ENCODE results near the gene HCRTR1. TPM values are rescaled to one million over a fixed set of nuclear protein-coding genes. Genes with fewer than 3 reads are reported as not detected.

The HCRTR1 gene
- total and polyA plus RNA-seq, 2 of the 8 experiments (the other 6 are each of a cell fraction or from before 2014, with no cell fraction given) = 0.35 to 0.39 TPM

- H4K5ac ChIP-seq (ENCODE audit: insufficient read length, low read depth, low read length) = no peak overlapping the region
- no peak overlapping the region for H2BK12ac ChIP-seq (ENCODE audit: low read depth, low read length)
- H3K4me1 ChIP-seq (replicated peaks in 1 of 4; ENCODE audit: control insufficient read depth in 3 of 4, insufficient read depth in 4 of 4, low read length in 3 of 4) = peaks cover 3 to 17% (median 5%) of the 10 kb centered on the region in 4 experiments
- no peak overlapping the region for H3K56ac ChIP-seq (replicated peaks; ENCODE audit: insufficient read length, low read depth, low read length)
- no peak overlapping the region for H4K8ac ChIP-seq (ENCODE audit: extremely low read depth, insufficient read depth, low read length)
- no peak overlapping the region for H2BK20ac ChIP-seq (ENCODE audit: low read length)
- H3K27me3 ChIP-seq (replicated peaks in 1 of 4; ENCODE audit: control insufficient read depth in 3 of 4, extremely low read depth in 1 of 4, insufficient read depth in 3 of 4, low read length in 3 of 4) = no peaks in the 10 kb centered on the region
- TF ChIP-seq KDM1A (IDR thresholded peaks at IDR 0.05; ENCODE audit: borderline replicate concordance, low read length) = peak; percentile 32; the same call in 1 of the 2 replicates
- no peak for TF ChIP-seq POLR2AphosphoS5 (IDR thresholded peaks at IDR 0.05; ENCODE audit: low read depth, low read length)
- no peak for TF ChIP-seq YY1 (IDR thresholded peaks at IDR 0.05; ENCODE audit: low read depth, low read length)
- no peak overlapping the region for H2BK15ac ChIP-seq (ENCODE audit: low read length)
- peaks cover 0 to 2% of the 10 kb centered on the region in 2 experiments for H4K20me1 ChIP-seq (replicated peaks in 1 of 2; ENCODE audit: control insufficient read depth in 1 of 2, insufficient read depth in 2 of 2, low read length in 2 of 2)
- H3K23me2 ChIP-seq (ENCODE audit: low read depth, low read length) = peaks cover 9% of the 10 kb centered on the region
- no peak overlapping the region for H2AFZ ChIP-seq (ENCODE audit: low read length)
- ChIA-PET CTCF (ENCODE audit: partially characterized antibody) (interaction anchor here (0.8 to 1.0 kb wide), 2 partner anchors 37 to 69 kb away, joined by 3 read pairs; no protein-coding TSS in a partner anchor), POLR2A (ENCODE audit: partially characterized antibody) (interaction anchor here (1.2 to 1.8 kb wide), 2 partner anchors 11 to 13 kb away, joined by 3 read pairs; no protein-coding TSS in a partner anchor)
- H3K4me2 ChIP-seq (ENCODE audit: insufficient read depth in 1 of 2, low read depth in 2 of 2, low read length in 2 of 2) = peak overlapping the region in 1 of 2 experiments; percentile 92; a peak in 1 of 4 replicates
- 94% methylated on average over 4 of the region's 4 CpGs; no CpG with 5 or more reads in 1 of the 2 experiments for WGBS, 2 experiments (ENCODE audit: extremely low coverage in 1 of 2, insufficient coverage in 1 of 2, insufficient read length in 1 of 2, insufficient replicate concordance in 2 of 2, low coverage in 1 of 2, low lambda C conversion rate in 2 of 2, missing lambda C conversion rate in 1 of 2)
- no peak overlapping the region for H3K9ac ChIP-seq (replicated peaks in 1 of 4; ENCODE audit: extremely low read depth in 1 of 4, low read depth in 3 of 4, low read length in 3 of 4)
- H3K4me3 ChIP-seq (ENCODE audit: extremely low read depth in 1 of 4, insufficient read depth in 2 of 4, low read depth in 3 of 4, low read length in 4 of 4) = no peak overlapping the region
- no peak overlapping the region for H2BK5ac ChIP-seq (ENCODE audit: low read depth, low read length)
- H2BK120ac ChIP-seq (replicated peaks; ENCODE audit: low read depth, low read length) = no peak overlapping the region
- DNase-seq (ENCODE audit: low read depth in 1 of 2, low spot score in 2 of 2) = no peak
- H3K14ac ChIP-seq (ENCODE audit: insufficient read length) = no peak overlapping the region
- no peak overlapping the region for H3K27ac ChIP-seq (ENCODE audit: low read depth, low read length)
- peaks cover 3 to 24% of the 10 kb centered on the region in 2 experiments; a peak in 2 of 4 replicates for H3K79me2 ChIP-seq (ENCODE audit: control insufficient read depth in 1 of 2, insufficient read depth in 2 of 2, low read length in 2 of 2)
- no peak overlapping the region for H4K91ac ChIP-seq (replicated peaks; ENCODE audit: insufficient read length, low read length)
- no peaks in the 10 kb centered on the region for H3K36me3 ChIP-seq (ENCODE audit: control insufficient read depth in 2 of 4, insufficient read depth in 4 of 4, low read length in 3 of 4)
- no peak overlapping the region for H3K18ac ChIP-seq (ENCODE audit: extremely low read depth, low read length)
- FAIRE-seq = no peak
- H2AK5ac ChIP-seq (ENCODE audit: low read depth, low read length) = no peak overlapping the region
- H3K23ac ChIP-seq (ENCODE audit: insufficient read length) = no peak overlapping the region
- no peaks in the 10 kb centered on the region; the same call in 1 of the 2 replicates for H3K79me1 ChIP-seq (ENCODE audit: low read depth, low read length)
- no peaks in the 10 kb centered on the region for H3K9me3 ChIP-seq (ENCODE audit: insufficient read depth in 2 of 2, low read depth in 1 of 2, low read length in 1 of 2)
- no peak overlapping the region for H3K4ac ChIP-seq (replicated peaks; ENCODE audit: insufficient read length, low read depth, low read length)
Measured at GRCh38 chr1:31646259-31646960, 28.9 kb downstream of the HCRTR1 start.
